HG03039 (cell line): ENCODE results near the gene TMEM45B.
"Not testable (repeated sequence)": the region's sequence is repeated elsewhere in the genome, so short reads cannot be mapped to it uniquely, and the experiment has no call there.

Experiments used
- ATAC-seq: cut with Tn5 transposase; IDR thresholded peaks from one replicate; pipeline ENCODE4 v1.9.1; 2021; ENCODE audit warnings: mild to moderate bottlenecking, moderate library complexity; ENCODE audit not compliant: unreplicated experiment

TMEM45B gene

GRCh38 chr11:129815596-129816461 is at the start of gene TMEM45B:
TSS of gene TMEM45B (plus strand) at chr11:129815848. CDS start at chr11:129852483, 36,635 bp downstream.
- no peak for ATAC-seq

GRCh38 chr11:129766898-129767604 is 48.6 kb upstream of the TMEM45B start:
- no peak for ATAC-seq

- no peak for ATAC-seq
Observed at GRCh38 chr11:129767827-129768226, 47.8 kb upstream of the TMEM45B start.

- no peak for ATAC-seq
Observed at GRCh38 chr11:129768356-129768755, 47.3 kb upstream of the TMEM45B start.

GRCh38 chr11:129769059-129769458 is 46.6 kb upstream of the TMEM45B start:
- no peak for ATAC-seq

GRCh38 chr11:129770993-129771392 is 44.7 kb upstream of the TMEM45B start:
- ATAC-seq = no peak

- not testable (repeated sequence) for ATAC-seq
Observed at GRCh38 chr11:129771456-129771855, 44.2 kb upstream of the TMEM45B start.

- no peak for ATAC-seq
Observed at GRCh38 chr11:129778877-129779276, 36.8 kb upstream of the TMEM45B start.

- no peak for ATAC-seq
Observed at GRCh38 chr11:129779342-129779741, 36.3 kb upstream of the TMEM45B start.

GRCh38 chr11:129785383-129786111 is 30.1 kb upstream of the TMEM45B start:
- ATAC-seq = no peak

- not testable (repeated sequence) for ATAC-seq
Observed at GRCh38 chr11:129786112-129786416, 29.6 kb upstream of the TMEM45B start.

- ATAC-seq = no peak
Observed at GRCh38 chr11:129787532-129788155, 28.0 kb upstream of the TMEM45B start.

GRCh38 chr11:129788278-129788677 is 27.4 kb upstream of the TMEM45B start:
- ATAC-seq = no peak

- no peak for ATAC-seq
Observed at GRCh38 chr11:129790106-129790505, 25.5 kb upstream of the TMEM45B start.

GRCh38 chr11:129791515-129791914 is 24.1 kb upstream of the TMEM45B start:
- ATAC-seq = no peak

GRCh38 chr11:129792663-129793062 is 23.0 kb upstream of the TMEM45B start:
- no peak for ATAC-seq

- ATAC-seq = no peak
Observed at GRCh38 chr11:129795089-129795488, 20.6 kb upstream of the TMEM45B start.

GRCh38 chr11:129798212-129798611 is 17.4 kb upstream of the TMEM45B start:
- no peak for ATAC-seq

GRCh38 chr11:129800162-129800561 is 15.5 kb upstream of the TMEM45B start:
- not testable (repeated sequence) for ATAC-seq

- no peak for ATAC-seq
Observed at GRCh38 chr11:129800655-129801054, 15.0 kb upstream of the TMEM45B start.

GRCh38 chr11:129803533-129803932 is 12.1 kb upstream of the TMEM45B start:
- no peak for ATAC-seq
